Fibroblast of lung (primary cell): ENCODE results near the gene XXYLT1. TPM values are rescaled to one million over a fixed set of nuclear protein-coding genes. Genes with fewer than 3 reads are reported as not detected.
"Not testable (repeated sequence)": the region's sequence is repeated elsewhere in the genome, so short reads cannot be mapped to it uniquely, and the experiment has no call there.

Experiments
- DNase-seq, 2 donors: peaks; one replicate each; pipeline versions ENCODE4 v3.0.0 to v3.0.0-alpha.2; 2010; ENCODE audit warnings: low read depth in 2 of 2
- H2AFZ ChIP-seq: 2 replicates; pipeline ENCODE4 v1.5.1; 2012; ENCODE audit warnings: low read length, control low read depth, inconsistent platforms
- H3K27ac ChIP-seq: 2 replicates; pipeline ENCODE4 v1.5.1; 2011; ENCODE audit warnings: low read length, control low read depth; ENCODE audit not compliant: insufficient read depth
- H3K27me3 ChIP-seq: 2 replicates; pipeline ENCODE4 v1.5.1; 2011; ENCODE audit warnings: mild to moderate bottlenecking, low read length; ENCODE audit not compliant: control insufficient read depth, insufficient read depth
- H3K36me3 ChIP-seq: 2 replicates; pipeline ENCODE4 v1.5.1; 2011; ENCODE audit warnings: low read length; ENCODE audit not compliant: control insufficient read depth, insufficient read depth
- H3K4me1 ChIP-seq: 2 replicates; pipeline ENCODE4 v1.5.1; 2011; ENCODE audit warnings: low read length; ENCODE audit not compliant: control insufficient read depth, insufficient read depth; ENCODE audit errors: extremely low read depth
- H3K4me2 ChIP-seq: 2 replicates; pipeline ENCODE4 v1.5.1; 2011; ENCODE audit warnings: low read length, control low read depth; ENCODE audit not compliant: insufficient read depth; ENCODE audit errors: extremely low read depth
- H3K4me3 ChIP-seq, 4 experiments: fragments of 200-600 bp in 1 of 4; sonication (generic) in 1 of 4; replicated peaks in 1 of 4; 2 replicates each; pipeline ENCODE4 v1.5.1; 2011 to 2016; ENCODE audit warnings: low read length in 4 of 4, low read depth in 3 of 4, mild to moderate bottlenecking in 3 of 4, control low read depth in 2 of 4, inconsistent platforms in 1 of 4, mixed read lengths in 1 of 4; ENCODE audit not compliant: insufficient read depth in 1 of 4; ENCODE audit errors: control extremely low read depth in 1 of 4
- H3K79me2 ChIP-seq: 2 replicates; pipeline ENCODE4 v1.5.1; 2012; ENCODE audit warnings: mild to moderate bottlenecking, low read length, inconsistent platforms; ENCODE audit not compliant: control insufficient read depth, insufficient read depth
- H3K9ac ChIP-seq: 2 replicates; pipeline ENCODE4 v1.5.1; 2011; ENCODE audit warnings: mild to moderate bottlenecking, low read length, control low read depth; ENCODE audit not compliant: insufficient read depth
- H3K9me3 ChIP-seq: 2 replicates; pipeline ENCODE4 v1.5.1; 2012; ENCODE audit warnings: low read depth, low read length; ENCODE audit not compliant: control insufficient read depth, insufficient read depth
- H4K20me1 ChIP-seq: 2 replicates; pipeline ENCODE4 v1.5.1; 2011; ENCODE audit warnings: low read length; ENCODE audit not compliant: control insufficient read depth, insufficient read depth; ENCODE audit errors: extremely low read depth
- EZH2 ChIP-seq: IDR thresholded peaks from 2 replicates; pipeline ENCODE4 v1.5.1; 2012; ENCODE audit warnings: low read length, control low read depth, mild to moderate bottlenecking; ENCODE audit errors: missing control alignments
- polyA plus RNA-seq, 2 donors: library from polyadenylated mRNA; depleted of rRNA in 1 of 2; stranded (reverse) in 1 of 2; unstranded in 1 of 2; fragments of >200 nt; gene quantifications; 2 replicates each; pipeline ENCODE4 v1.2.1, GENCODE V29; 2011 to 2012; ENCODE audit warnings: missing spikeins in 1 of 2
- total RNA-seq: library from RNA; depleted of rRNA; stranded (reverse); fragments of >200 nt; gene quantifications from 2 replicates; pipeline ENCODE4 v1.2.1, GENCODE V29; 2014
- TF ChIP-seq, protein P1 (sequence below), 2 donors: IDR thresholded peaks in 1 of 2; conservative IDR thresholded peaks in 1 of 2; 1 replicate in 1 of 2; 2 replicates in 1 of 2; pipeline ENCODE4 v1.5.1; 2011 to 2012; ENCODE audit warnings: low read length in 2 of 2, control low read depth in 1 of 2, inconsistent platforms in 1 of 2, low read depth in 1 of 2, mild to moderate bottlenecking in 1 of 2

XXYLT1 gene
- total and polyA plus RNA-seq, 2 donors (not counting 1 experiment from before 2014, with no cell fraction given): 12.4 to 18.5 TPM

DNA sequence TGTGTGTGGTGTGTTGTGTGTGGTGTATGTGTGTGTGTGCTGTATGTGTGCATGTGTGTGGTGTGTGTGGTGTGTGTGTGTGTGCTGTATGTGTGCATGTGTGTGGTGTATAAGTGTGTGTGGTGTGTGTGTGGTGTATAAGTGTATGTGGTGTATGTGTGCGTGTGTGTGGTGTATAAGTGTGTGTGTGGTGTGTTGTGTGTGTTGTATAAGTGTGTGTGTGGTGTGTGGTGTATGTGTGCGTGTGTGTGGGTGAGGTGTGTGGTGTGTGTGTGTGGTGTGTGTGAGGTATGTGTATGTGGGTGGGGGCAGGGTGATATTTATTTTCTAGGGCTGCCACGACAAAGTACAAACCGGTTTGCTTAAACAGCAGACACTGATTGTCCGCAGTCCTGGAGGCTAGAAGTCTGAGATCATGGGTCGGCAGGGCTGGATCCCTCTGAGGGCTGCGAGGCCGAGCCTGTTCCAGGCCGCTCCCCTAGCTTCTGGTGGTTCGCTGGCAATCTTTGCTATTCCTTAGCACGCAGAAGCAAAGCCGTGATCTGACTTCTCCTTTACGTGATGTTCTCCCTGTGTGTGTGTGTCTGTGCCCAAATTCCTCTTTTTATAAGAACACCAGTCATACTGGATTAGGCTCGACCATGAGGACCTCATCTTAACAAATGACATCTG lies 160.2 kb downstream of the XXYLT1 start:
- Histone ChIP-seq H3K27ac (no peak overlapping the region), H3K27me3 (no peaks in the 10 kb centered on the region), H3K79me2 (no peaks in the 10 kb centered on the region), H3K9ac (no peak overlapping the region), H3K36me3 (peaks cover 1% of the 10 kb centered on the region), H4K20me1 (no peaks in the 10 kb centered on the region), H3K4me1 (no peaks in the 10 kb centered on the region), H3K4me3 (no peak overlapping the region), H3K9me3 (no peaks in the 10 kb centered on the region), H2AFZ (no peak overlapping the region), H3K4me2 (no peak overlapping the region)
- peak in 1 of 2 donors; percentile 17 for DNase-seq
- no peak for TF ChIP-seq EZH2
- TF ChIP-seq, protein P1, sequence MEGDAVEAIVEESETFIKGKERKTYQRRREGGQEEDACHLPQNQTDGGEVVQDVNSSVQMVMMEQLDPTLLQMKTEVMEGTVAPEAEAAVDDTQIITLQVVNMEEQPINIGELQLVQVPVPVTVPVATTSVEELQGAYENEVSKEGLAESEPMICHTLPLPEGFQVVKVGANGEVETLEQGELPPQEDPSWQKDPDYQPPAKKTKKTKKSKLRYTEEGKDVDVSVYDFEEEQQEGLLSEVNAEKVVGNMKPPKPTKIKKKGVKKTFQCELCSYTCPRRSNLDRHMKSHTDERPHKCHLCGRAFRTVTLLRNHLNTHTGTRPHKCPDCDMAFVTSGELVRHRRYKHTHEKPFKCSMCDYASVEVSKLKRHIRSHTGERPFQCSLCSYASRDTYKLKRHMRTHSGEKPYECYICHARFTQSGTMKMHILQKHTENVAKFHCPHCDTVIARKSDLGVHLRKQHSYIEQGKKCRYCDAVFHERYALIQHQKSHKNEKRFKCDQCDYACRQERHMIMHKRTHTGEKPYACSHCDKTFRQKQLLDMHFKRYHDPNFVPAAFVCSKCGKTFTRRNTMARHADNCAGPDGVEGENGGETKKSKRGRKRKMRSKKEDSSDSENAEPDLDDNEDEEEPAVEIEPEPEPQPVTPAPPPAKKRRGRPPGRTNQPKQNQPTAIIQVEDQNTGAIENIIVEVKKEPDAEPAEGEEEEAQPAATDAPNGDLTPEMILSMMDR (conservative IDR thresholded peaks at IDR 0.05 in 1 of 2, IDR thresholded peaks at IDR 0.05 in 1 of 2; ENCODE audit: low read depth in 1 of 2, low read length in 2 of 2): no peak

DNA sequence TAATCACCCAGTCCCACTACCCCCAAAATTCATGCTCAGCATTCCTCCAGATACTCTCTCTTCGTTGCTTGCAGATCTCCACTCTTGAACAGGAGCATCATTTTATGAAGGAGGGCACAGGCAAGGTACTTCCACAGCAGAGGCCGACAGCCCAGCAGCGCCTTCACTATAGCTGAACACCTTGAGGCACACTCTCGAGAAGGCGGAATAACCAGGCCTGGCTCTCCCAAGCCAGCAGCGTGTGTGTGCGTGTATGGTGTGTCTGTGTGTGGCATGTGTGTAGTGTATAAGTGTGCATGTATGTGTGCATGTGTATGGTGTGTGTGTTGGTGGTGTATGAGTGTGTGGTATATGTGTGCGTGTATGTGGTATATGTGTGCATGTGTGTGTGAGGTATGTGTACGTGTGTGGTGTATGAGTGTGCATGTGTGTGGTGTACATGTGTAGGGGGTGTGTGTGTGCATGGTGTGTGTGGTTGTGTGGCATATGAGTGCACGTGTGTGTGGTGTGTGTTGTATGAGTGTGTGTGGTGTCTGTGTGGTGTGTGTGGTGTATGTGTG lies 161.8 kb downstream of the XXYLT1 start:
- peaks cover 1% of the 10 kb centered on the region for H3K36me3 ChIP-seq
- H3K9ac ChIP-seq: no peak overlapping the region
- H4K20me1 ChIP-seq: no peaks in the 10 kb centered on the region
- H3K27ac ChIP-seq: no peak overlapping the region
- H3K4me2 ChIP-seq: no peak overlapping the region
- no peaks in the 10 kb centered on the region for H3K79me2 ChIP-seq
- no peaks in the 10 kb centered on the region for H3K9me3 ChIP-seq
- no peaks in the 10 kb centered on the region for H3K27me3 ChIP-seq
- no peaks in the 10 kb centered on the region for H3K4me1 ChIP-seq
- no peak overlapping the region for H3K4me3 ChIP-seq
- no peak overlapping the region for H2AFZ ChIP-seq
- no peak for DNase-seq
- TF ChIP-seq EZH2: no peak
- TF ChIP-seq, protein P1 (conservative IDR thresholded peaks at IDR 0.05 in 1 of 2, IDR thresholded peaks at IDR 0.05 in 1 of 2; ENCODE audit: low read depth in 1 of 2, low read length in 2 of 2): no peak

DNA sequence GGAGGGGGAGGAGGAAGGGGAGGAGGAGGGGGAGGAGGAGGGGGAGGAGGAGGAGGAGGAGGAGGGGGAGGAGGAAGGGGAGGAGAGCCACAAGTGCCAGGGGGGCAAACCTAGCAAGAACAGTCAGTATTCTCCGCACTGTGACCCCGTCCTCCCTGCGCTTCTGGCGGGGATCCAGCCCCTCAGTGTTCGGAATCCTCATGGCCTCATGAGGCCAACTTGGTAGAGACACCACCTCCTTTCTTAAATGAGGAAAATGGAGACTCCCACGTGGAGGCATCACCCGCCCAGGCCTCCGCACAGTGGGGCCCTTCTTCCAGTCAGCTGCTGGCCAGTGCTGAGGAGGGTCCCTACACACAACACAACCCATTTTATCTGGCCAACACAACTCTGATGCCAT lies 163.4 kb downstream of the XXYLT1 start:
- Histone ChIP-seq H3K4me3 (no peak overlapping the region), H3K4me2 (no peak overlapping the region), H3K4me1 (peaks cover 2% of the 10 kb centered on the region), H3K27me3 (no peaks in the 10 kb centered on the region), H4K20me1 (no peaks in the 10 kb centered on the region), H2AFZ (no peak overlapping the region), H3K9ac (no peak overlapping the region), H3K79me2 (no peaks in the 10 kb centered on the region), H3K36me3 (peaks cover 1% of the 10 kb centered on the region), H3K27ac (no peak overlapping the region), H3K9me3 (no peaks in the 10 kb centered on the region)
- DNase-seq: no peak
- TF ChIP-seq, protein P1 (conservative IDR thresholded peaks at IDR 0.05 in 1 of 2, IDR thresholded peaks at IDR 0.05 in 1 of 2; ENCODE audit: low read depth in 1 of 2, low read length in 2 of 2): no peak
- no peak for TF ChIP-seq EZH2

DNA sequence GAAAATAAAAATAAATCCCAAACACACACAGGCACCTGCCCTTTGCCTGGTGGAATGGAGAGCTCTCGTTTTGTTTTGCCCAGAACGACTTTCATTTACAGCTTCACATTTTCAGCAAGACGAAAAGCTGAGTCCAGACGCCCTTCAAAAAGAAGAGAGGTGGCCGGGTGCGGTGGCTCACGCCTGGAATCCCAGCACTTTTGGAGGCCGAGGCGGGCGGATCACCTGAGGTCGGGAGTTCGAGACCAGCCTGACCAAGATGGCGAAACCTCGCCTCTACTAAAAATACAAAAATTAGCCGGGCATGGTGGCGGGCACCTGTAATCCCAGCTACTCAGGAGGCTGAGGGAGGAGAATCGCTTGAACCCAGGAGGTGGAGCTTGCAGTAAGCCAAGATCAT lies 163.9 kb downstream of the XXYLT1 start:
- H3K4me1 ChIP-seq, H3K27ac ChIP-seq, DNase-seq, H3K27me3 ChIP-seq, H3K36me3 ChIP-seq, H4K20me1 ChIP-seq, H3K9ac ChIP-seq, H3K4me3 ChIP-seq, H3K9me3 ChIP-seq, H3K4me2 ChIP-seq, H2AFZ ChIP-seq, H3K79me2 ChIP-seq: not testable (repeated sequence)
